Measurements from ENCODE around the gene ANO4.
"Not testable (repeated sequence)": the region's sequence is repeated elsewhere in the genome, so short reads cannot be mapped to it uniquely, and the experiment has no call there.

Gene ANO4

DNA sequence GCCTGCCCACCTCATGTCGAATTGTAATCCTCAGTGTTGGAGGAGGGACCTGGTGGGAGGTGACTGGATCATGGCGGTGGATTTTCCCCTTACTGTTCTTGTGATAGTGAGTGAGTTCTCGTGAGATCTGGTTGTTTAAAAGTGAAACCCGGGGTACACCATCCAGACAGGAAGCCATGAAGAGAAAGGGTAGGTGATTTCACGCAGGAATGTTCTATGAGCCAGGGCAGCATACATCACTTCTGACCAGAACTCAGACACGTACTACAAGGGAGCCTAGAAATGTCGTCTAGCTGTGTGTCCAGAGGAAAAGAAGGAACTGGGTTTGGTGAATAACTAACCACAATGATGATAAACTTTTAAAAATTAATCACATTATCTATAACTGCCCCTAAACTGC lies 80.6 kb downstream of the ANO4 start:
- no peak for DNase-seq

DNA sequence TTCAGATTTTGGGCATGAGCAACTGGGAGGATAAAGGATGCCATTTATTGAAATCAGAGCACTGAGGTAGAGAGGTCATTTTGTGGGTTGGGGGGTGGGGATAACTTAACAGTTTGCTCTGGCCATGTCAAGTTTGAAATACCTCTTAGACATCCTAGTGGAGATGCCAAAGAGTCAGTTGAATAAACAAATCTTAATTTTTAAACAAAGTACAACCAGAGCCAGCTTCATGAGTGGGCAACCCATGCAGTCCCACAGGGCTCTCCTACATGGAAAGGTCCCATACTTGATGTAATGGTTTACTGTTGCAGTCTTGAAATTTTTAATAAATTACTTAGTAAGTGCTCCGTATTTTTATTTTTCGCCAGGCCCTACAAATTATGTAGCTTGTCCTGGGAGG lies 81.2 kb downstream of the ANO4 start:
- no peak for DNase-seq

DNA sequence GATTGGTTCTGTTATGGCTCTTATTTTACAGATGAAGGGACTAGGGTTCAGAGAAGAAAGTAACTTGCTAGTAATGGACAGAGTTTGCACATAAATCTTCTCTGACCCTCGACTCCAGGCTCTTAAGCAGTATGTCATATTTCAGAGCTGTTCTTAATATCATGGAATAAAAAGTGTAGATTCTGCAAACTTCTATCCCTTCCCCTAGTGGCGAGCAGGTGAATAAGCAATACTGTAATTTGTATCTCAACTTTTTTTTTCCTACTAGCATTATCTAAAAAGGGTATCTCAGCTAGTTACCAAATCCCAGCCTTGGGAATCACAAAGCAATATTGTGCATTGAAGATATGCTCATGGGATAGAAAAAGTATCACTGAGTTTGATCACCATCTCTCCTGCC lies 83.2 kb downstream of the ANO4 start:
- DNase-seq: no peak

DNA sequence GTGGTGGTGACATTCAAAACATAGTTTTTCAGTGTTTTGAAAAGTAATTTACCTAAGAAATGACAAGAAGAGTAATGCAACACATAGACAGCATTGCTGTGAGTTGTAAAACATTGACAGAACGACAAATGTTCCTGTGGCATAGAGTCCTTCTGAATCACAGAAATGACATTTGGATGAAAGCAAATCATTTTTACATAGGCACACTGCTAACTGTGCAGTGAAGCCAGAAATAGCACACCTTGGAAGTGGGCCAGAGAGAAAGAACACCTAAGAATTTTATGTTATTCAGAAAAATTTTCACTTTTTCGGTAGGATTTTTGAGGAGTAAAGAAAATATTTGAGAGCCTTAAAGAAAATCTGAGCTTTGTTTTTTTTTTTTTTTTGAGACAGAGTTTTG lies 100.6 kb downstream of the ANO4 start:
- DNase-seq: no peak

DNA sequence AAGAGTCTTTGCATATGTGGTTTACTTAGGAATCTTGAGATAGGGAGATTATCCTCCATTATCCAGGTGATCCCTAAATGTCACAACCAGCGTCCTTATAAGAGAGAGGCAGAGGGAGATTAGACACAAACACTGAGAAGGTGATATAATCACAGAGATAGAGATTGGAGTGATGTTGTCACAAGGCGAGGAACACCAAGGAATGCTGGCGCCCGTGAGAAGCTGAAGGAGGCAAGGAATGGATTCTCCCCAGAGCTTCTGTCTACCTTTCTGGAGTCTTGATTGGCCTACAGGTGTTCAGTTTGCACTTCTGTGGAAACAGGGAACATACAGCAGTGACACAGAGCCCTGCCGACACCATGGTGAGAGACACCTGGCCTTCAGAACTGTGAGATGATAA lies 101.6 kb downstream of the ANO4 start:
- DNase-seq: no peak

DNA sequence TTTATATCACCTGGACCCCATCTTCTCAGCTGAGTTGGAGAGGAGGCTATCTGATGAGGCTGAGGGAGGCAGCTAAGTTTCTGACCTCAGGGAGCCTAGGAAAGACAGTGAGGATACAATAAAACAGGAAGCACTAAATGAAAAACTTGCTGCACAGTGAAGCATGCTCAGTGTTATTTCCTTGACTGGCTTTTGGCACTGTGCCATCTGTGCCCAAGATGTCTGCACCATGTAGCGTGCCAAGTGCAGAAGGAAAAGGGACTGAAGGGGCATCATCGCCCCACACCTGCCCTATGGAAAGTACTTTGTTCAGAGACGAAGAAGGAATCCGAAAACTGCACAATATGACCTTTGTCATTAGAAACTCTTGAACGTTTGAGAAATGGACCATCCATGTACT lies 102.7 kb downstream of the ANO4 start:
- no peak for DNase-seq

DNA sequence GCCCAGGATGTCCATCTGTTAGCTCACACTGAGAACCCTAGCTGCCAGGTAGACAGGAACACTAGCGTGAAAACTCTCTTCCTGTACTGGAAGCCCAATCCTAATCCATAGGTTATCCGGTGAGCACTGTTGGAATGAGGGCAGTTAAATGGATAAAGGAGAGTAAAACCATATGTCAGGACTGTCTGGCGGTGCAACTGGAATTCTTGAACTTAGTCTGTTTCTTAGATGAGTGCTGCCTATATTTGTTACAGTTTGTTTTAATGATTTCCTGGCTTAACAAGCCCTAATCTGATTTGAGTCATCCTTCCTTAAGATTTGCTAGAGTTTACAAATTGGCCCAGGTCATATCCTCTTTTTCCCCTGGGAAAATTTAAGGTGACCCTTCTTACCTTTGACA lies 104.7 kb downstream of the ANO4 start:
- DNase-seq: no peak

DNA sequence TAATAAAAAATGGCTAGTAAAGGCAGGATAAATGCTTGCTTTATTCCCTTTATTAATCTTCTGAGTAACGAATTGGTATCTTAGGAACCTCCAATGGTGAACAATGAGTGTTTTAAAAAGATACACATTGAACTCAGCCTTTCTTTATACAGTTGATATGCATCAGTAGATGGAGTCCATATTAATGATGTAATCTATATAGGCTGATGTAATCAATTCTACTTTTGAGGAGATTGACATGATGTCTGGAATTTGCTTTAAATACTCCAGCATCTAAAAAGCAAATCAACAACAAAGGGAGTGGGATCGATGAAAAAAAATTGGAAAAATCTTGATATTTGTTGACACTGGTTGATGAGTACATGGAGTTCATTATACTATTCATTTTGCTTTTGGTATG lies 106.2 kb downstream of the ANO4 start:
- no peak for DNase-seq

DNA sequence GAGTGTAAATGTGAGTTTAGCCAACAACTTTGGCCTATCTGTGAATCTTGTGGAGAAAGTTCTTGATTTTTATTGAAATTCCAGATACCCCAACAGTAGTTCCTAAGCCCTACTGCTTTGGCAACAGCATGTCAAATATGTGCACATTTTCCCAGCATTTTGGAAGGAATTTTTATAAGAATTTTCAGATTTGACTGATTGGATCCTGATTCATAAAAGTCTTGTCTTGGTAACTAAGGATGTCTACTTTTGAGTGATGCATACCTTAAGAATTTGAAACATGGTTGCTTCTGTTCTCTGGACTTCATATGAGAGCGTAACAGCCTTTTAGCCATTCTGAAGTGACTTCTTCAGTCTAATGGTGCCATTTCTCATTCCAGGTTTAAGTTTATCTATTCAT lies 106.7 kb downstream of the ANO4 start:
- no peak for DNase-seq

DNA sequence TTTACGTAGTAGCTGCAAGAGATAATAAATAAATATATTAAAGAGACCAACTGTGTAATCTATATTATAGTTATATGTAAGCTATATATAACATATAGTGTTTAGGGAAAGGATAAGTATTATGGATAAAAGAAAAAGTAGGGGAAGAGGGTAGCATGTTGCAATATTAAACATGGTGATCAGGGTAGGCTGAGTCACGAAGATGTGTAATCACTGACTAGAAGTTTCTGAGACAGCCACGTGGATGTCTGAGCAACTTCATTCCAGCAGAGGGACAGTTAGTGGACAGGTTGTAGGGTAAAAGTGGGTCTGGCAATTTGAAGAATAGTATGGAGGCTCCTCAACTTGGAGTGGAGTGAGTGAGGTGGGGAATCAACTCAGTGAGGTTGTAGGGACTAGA lies 109.7 kb downstream of the ANO4 start:
- DNase-seq: no peak

DNA sequence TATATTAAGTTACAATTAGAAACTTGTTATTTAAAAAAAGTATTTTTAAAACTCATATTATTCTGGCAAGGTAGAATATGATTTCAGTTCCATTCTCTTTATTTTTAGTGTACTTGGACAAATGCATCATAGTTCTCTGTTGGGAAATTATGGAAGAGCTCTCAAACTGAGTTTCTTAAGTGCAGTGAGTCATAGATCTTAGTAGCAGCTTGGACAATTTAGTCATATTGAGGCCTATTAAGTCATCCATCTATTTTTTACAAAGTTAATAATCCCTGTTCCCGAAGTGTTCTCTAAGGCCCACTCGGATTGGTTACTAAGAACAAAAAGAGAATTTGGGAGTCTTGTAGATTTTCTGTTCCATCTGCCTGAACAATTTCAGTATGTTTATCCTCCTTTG lies 113.9 kb downstream of the ANO4 start:
- DNase-seq: no peak

DNA sequence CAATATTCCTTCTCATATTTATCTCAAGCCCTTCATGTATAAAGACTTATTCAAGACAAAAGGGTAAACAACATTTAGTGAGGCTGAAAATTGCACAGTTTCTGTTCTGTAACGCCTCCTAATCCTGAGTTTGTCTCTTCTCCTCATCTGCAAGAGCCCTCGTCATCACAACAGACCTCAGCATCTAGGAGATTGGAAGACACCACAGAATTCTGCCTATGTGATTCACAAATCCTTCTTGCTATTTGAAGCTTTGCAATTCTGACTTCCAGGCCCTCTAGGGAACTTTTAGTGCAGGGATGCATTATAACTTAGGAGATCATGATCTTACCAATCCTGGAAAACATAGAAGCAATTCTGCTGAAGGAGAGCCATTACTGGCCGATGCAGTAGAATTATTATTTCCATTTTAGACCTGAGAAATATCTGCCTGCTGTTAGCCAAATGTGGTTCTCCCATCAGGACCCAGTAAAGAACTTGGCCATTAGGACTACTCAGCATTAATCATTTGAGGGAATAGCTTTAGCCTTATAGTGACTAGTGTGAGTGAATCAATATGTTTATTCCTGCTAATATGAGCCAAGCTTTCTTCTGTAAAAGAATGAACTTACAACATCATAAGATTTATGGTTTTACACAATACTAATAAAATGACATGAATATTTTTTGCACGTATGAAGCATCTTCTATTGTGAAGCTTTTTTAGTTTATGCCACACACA lies 119.5 kb downstream of the ANO4 start:
- DNase-seq: no peak

DNA sequence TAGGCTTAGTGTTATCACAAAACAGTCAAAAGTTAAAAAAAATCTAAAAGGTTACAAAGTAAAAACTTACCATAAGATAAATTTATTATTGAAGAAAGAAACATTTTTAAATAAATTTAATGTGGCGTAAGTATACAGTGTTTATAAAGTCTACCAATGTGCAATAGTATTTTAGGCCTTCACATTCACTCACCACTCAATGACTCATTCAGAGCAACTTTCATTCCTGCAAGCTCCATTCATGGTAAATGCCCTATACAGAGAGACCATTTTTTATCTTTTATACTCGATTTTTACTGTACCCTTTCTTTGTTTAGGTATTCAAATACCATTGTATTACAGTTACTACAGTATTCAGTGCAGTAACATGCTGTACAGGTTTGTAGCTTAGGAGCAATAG lies 124.5 kb downstream of the ANO4 start:
- no peak for DNase-seq

DNA sequence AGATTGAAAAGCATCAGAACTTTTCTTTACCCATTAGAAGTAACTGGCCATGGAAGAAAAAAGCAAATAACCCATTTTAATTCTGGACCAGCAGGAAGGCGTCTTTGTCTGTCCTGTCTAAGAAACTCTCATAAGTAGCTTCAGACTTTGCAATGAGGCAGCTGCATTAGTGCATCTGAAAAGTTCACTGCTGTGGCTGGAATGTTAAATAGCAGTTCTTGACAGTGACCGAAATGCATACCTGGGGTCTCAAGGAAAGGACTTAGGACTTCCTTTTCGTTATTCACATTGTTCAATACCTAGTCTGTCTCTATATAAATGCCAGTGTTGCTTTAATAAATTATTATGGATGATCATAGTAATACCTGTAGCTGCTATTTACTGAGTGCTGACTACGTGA lies 125.9 kb downstream of the ANO4 start:
- DNase-seq: no peak

DNA sequence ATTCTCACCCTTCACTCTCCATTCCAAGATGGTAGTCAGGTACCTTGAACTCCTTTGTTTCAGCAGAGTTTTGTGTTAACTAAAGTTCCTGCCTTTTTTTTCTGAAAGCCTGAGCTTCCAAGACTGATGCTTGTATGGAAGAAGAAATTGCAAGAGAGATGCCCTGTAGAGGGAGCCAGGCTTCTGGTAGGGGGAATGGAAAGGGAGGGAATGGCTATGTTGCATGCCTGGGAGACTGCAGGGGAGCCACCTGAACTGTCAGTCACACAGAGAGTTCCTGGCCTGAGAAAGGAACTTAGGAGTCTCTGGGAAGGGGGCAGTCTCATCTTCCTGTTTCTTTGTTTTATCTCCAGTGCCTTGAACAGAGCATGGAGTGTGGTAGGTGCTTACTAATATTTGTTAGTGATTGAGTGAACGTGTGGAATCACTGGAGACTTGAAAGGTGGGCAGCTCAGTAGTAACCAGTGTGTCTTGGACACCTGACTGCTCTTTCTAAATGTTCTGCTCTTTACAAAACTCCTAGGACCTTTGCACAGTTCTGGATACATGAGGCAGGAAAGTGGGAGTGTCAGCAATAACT lies 132.2 kb downstream of the ANO4 start:
- no peak for DNase-seq

DNA sequence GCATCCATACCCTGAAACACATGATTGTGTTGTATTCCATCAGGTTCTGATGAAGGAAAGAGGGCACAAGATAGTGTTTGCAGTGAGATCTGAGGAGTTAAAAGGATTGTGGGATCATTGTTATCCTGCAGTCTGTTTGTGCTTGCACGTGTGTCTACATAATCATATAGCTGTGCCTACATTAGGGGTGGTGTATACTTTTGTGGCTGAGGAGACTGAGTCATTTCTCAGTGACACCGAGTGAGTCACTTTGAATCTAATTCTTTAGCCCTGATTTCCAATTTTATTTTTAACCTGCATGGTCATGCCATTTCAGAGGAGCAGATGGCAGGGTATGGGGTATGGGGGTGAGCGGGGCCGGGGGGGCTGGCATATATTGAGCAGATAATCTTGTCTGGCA lies 133.2 kb downstream of the ANO4 start:
- no peak for DNase-seq

DNA sequence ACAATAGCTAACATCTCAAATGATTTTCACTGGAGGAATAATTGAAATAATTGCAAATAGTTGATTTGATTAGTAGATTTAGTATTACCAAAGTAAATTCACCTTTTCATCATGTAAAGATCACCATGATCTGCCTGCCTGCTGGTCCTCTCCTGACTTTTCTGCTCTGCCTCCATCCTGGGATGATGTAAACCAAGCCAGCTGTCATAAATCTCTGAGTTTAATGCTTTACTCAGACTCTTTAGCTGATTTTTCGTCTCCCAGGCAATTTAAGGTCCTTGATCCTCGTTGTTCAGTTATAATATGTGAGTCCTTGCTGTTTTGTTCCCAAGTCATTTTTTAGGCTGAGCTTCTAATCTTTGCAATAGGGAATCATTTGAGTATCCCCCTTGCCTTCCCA lies 138.0 kb downstream of the ANO4 start:
- DNase-seq: no peak

DNA sequence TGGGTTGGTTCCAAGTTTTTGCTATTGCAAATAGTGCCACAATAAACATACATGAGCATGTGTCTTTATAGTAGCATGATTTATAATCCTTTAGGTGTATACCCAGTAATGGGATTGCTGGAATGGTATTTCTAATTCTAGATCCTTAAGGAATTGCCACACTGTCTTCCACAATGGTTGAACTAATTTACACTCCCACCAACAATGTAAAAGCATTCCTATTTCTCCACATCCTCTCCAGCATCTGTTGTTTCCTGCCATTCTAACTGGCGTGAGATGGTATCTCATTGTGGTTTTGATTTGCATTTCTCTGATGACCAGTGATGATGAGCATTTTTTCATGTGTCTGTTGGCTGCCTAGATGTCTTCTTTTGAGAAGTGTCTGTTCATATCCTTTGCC lies 139.0 kb downstream of the ANO4 start:
- not testable (repeated sequence) for DNase-seq

DNA sequence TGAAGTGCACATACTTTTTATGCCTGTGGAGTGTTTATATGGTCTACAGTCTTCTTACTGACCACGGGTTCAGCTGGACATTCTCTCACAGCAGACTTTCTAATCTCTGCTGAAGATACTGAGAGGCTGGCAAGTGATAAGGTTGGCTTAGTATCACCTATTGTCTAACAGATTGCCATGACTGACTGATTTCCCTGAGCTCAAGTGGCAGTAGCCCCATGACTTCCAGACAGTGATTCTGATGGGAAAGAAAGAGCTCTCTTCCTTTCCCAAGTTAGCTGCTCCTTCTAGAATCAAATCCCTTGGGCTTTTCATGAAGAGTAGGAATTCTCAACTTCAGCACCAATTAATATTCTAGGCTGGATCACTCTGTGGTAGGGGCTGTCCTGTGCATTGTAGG lies 141.4 kb downstream of the ANO4 start:
- DNase-seq: no peak

DNA sequence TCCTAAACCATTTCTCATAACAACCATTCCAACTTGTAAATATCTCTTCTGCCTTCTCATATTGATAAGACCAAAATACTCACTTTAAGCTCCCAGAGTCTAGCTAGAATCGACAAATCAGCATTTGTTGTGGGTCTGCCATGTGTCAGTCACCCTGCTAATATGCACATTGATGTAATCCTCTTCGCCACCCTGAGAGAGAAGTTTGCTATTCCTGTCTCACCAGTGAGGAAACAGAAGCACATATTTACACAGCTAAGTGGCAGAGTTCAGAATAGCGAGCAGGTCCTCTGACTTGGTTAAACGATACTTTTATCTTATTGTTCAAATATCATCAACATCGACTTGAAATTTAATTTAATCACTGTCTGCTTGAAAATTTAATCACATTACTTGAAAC lies 142.1 kb downstream of the ANO4 start:
- no peak for DNase-seq

DNA sequence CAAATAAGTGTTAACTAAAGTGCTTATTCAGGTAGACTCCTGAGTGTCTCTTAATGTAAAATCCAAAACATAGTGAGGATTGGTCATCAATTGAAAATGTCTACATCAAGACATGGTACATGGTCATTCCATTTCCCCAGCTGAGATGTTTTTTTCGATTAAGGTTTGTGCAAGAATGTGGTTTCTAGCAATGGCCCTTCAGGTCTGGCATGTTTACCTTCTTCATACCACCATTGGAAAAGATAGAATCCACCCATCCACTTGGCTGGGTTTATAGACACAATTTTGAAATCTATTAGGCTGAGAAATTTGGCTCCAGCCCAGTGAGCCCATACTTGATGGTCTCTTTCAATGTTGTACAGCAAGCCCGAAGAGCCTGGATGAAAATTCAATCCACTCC lies 145.9 kb downstream of the ANO4 start:
- no peak for DNase-seq

DNA sequence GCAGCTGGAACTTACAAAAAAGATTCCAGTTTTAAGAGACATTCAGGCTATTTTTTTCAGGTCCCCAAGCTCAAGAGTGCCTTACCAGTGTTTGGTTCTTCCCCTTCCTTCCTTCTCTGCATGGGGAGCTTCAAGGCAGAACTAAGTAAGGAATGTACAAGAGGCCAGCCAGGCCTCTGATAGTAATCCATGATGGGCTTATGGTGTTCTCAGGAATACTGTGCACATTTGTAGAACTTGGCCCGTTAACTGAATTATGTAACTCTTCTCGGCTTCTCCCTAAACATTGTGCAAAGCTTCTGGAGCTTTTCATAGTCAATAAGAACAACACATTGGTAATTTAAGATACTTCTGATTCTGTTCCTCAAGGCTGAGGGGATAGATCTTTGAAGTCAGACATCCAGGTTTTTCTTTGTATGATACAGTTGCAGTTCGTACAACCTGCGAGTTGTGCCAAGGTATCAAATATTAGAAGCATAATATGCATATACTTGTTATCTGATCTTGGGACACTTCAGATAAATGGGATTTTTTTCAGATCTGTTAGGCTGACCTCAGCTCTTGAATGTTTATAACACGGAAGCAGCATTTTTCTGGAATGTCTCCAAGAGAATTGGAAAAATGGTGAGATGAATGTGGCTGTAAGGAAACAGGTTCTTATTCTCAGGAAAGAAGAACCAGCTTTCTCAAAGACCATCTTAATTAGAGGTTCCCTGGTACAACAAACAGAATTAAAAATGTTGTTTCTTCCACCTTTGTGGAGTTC lies 148.6 kb downstream of the ANO4 start:
- no peak for DNase-seq

DNA sequence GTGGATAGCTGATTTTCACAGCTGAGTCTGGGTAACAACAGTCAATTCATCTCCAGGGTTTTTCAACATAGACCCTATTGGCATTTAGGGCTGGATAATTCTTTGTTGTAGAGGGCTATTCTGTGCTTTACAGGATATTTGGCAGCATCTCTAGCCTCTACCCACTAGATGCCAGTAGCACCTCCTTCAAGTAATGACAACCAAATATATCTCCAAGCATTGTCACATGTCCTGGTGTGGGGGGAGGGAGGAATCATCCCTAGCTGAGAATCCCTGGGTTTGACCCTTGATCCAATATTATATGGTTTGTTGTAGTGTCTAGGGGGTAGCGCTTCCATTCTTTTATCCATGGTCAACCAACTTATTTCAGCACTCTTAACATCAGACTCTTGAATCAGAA lies 157.2 kb downstream of the ANO4 start:
- no peak for DNase-seq

DNA sequence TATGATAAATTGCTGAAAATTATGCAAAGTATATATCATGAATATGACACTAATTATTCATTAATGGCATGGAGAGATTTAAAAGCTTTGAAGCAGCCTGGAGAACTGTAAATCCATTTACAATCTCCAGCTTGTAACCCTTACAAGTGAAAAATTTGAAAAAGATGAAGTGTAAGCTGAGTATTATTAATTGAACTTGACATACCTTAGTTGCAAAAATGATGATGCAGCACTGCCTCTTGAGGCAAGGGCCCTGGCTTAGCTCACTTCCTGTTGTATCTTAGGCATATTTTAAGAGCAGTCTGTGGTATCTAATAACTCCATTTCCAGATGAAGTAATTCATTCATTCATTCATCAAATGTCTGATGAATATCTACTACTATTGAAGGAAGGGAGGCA lies 158.6 kb downstream of the ANO4 start:
- DNase-seq: no peak

Data from C1 segment of cervical spinal cord (tissue), 14 donors.